Breast epithelium (tissue), 4 donors: ENCODE measurements around the gene TKT. TPM values are rescaled to one million over a fixed set of nuclear protein-coding genes. Genes with fewer than 3 reads are reported as not detected.
"Not testable (repeated sequence)": the region's sequence is repeated elsewhere in the genome, so short reads cannot be mapped to it uniquely, and the experiment has no call there.

ENCODE experiments used
- DNase-seq, 2 donors: peaks; one replicate each; pipeline ENCODE4 v3.0.0-alpha.2; 2019; ENCODE audit warnings: low spot score in 2 of 2
- H3K27ac ChIP-seq, 2 donors: fragments of 200-600 bp; sonication (generic) in 1 of 2; one replicate each; pipeline ENCODE4 v1.5.1; 2016 to 2019; ENCODE audit warnings: mild to moderate bottlenecking in 1 of 2
- H3K27me3 ChIP-seq, 2 donors: fragments of 200-600 bp; sonication (generic) in 1 of 2; one replicate each; pipeline versions ENCODE4 v1.5.1 to v1.6.0; 2017 to 2019; ENCODE audit warnings: control low read depth in 1 of 2, mild to moderate bottlenecking in 1 of 2
- H3K36me3 ChIP-seq: fragments of 200-600 bp; one replicate; pipeline ENCODE4 v1.5.1; 2019
- H3K4me1 ChIP-seq, 2 donors: fragments of 200-600 bp; sonication (generic); one replicate each; pipeline ENCODE4 v1.5.1; 2016 to 2019; ENCODE audit warnings: control low read depth in 1 of 2
- H3K4me3 ChIP-seq, 3 donors: fragments of 200-600 bp; sonication (generic); 1 replicate in 2 of 3; 2 replicates in 1 of 3; pipeline ENCODE4 v1.5.1; 2016 to 2019; ENCODE audit warnings: mild to moderate bottlenecking in 3 of 3, moderate library complexity in 2 of 3
- H3K9me3 ChIP-seq, 2 donors: fragments of 200-600 bp; sonication (generic) in 1 of 2; one replicate each; pipeline ENCODE4 v1.5.1; 2016 to 2019; ENCODE audit warnings: control low read depth in 1 of 2
- POLR2A ChIP-seq: fragments of 450-650 bp; IDR thresholded peaks from one replicate; pipeline ENCODE4 v1.6.1; 2016; ENCODE audit warnings: antibody characterized with exemption, mild to moderate bottlenecking, moderate library complexity
- POLR2AphosphoS5 ChIP-seq, 3 donors: sonication (generic); formaldehyde crosslinking; IDR thresholded peaks; one replicate each; pipeline ENCODE4 v1.6.1; 2017; ENCODE audit warnings: antibody characterized with exemption in 3 of 3
- intact Hi-C: fragments of 100-400 bp; cut with DNase I; formaldehyde crosslinking; loops from one replicate; pipeline ENCODE4 v1.15.1; 2023; ENCODE audit warnings: low total_unique reads
- total RNA-seq, 3 donors: library from RNA; depleted of rRNA; stranded (reverse); fragments of >200 nt; gene quantifications; one replicate each; pipeline ENCODE4 v1.1.0, GENCODE V29; 2016
- TF ChIP-seq, protein P1 (sequence below), 3 donors: fragments of 450-650 bp; IDR thresholded peaks; one replicate each; pipeline ENCODE4 v1.5.1; 2016 to 2017; ENCODE audit warnings: antibody characterized with exemption in 3 of 3, mild to moderate bottlenecking in 3 of 3, moderate library complexity in 3 of 3

Gene TKT, protein sequence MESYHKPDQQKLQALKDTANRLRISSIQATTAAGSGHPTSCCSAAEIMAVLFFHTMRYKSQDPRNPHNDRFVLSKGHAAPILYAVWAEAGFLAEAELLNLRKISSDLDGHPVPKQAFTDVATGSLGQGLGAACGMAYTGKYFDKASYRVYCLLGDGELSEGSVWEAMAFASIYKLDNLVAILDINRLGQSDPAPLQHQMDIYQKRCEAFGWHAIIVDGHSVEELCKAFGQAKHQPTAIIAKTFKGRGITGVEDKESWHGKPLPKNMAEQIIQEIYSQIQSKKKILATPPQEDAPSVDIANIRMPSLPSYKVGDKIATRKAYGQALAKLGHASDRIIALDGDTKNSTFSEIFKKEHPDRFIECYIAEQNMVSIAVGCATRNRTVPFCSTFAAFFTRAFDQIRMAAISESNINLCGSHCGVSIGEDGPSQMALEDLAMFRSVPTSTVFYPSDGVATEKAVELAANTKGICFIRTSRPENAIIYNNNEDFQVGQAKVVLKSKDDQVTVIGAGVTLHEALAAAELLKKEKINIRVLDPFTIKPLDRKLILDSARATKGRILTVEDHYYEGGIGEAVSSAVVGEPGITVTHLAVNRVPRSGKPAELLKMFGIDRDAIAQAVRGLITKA
- 100 to 1,000 TPM; 130 to 273 (median 131) TPM for total RNA-seq

- TF ChIP-seq POLR2AphosphoS5 (IDR thresholded peaks at IDR 0.05), result peak in 2 of 3 donors; percentile 7 to 25
- TF ChIP-seq POLR2A, result no peak
- Histone ChIP-seq H3K36me3 (no peaks in the 10 kb centered on the region), H3K9me3 (no peaks in the 10 kb centered on the region), H3K27me3 (no peaks in the 10 kb centered on the region), H3K27ac (peak within 1 kb of the TSS; percentile 73 to 86), H3K4me1 (peaks cover 0 to 18% of the 10 kb centered on the region in 2 donors), H3K4me3 (peak within 1 kb of the TSS; percentile 85 to 99 (median 91))
- DNase-seq, result peak; percentile 57 to 71
- intact Hi-C loops, result no loop called here
These were observed at the start of gene TKT for GRCh38 chr3:53255775-53256703. Gene TKT, minus strand, starts transcription at chr3:53256022. Its CDS starts 80 bp downstream, at chr3:53255942.

- intact Hi-C loops, result loop anchor here (10.0 kb wide), 1 partner anchor 421 kb away; no protein-coding TSS in a partner anchor
- Histone ChIP-seq H3K9me3 (no peaks in the 10 kb centered on the region), H3K27me3 (no peaks in the 10 kb centered on the region), H3K4me3 (no peak overlapping the region), H3K4me1 (no peaks in the 10 kb centered on the region), H3K27ac (no peak overlapping the region), H3K36me3 (peaks cover 3% of the 10 kb centered on the region)
- no peak for DNase-seq
- TF ChIP-seq POLR2A, result no peak
- no peak for TF ChIP-seq POLR2AphosphoS5 (IDR thresholded peaks at IDR 0.05)
- TF ChIP-seq, protein P1, sequence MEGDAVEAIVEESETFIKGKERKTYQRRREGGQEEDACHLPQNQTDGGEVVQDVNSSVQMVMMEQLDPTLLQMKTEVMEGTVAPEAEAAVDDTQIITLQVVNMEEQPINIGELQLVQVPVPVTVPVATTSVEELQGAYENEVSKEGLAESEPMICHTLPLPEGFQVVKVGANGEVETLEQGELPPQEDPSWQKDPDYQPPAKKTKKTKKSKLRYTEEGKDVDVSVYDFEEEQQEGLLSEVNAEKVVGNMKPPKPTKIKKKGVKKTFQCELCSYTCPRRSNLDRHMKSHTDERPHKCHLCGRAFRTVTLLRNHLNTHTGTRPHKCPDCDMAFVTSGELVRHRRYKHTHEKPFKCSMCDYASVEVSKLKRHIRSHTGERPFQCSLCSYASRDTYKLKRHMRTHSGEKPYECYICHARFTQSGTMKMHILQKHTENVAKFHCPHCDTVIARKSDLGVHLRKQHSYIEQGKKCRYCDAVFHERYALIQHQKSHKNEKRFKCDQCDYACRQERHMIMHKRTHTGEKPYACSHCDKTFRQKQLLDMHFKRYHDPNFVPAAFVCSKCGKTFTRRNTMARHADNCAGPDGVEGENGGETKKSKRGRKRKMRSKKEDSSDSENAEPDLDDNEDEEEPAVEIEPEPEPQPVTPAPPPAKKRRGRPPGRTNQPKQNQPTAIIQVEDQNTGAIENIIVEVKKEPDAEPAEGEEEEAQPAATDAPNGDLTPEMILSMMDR (IDR thresholded peaks at IDR 0.05), result no peak
These were observed 48.1 kb upstream of the TKT start for GRCh38 chr3:53303957-53304356.

- Histone ChIP-seq H3K36me3 (peaks cover 3% of the 10 kb centered on the region), H3K4me1 (no peaks in the 10 kb centered on the region), H3K27me3 (no peaks in the 10 kb centered on the region), H3K27ac (no peak overlapping the region), H3K9me3 (no peaks in the 10 kb centered on the region), H3K4me3 (no peak overlapping the region)
- DNase-seq, result no peak
- intact Hi-C loops, result loop anchor here (10.0 kb wide), 1 partner anchor 421 kb away; no protein-coding TSS in a partner anchor
- TF ChIP-seq POLR2A, result no peak
- TF ChIP-seq, protein P1 (IDR thresholded peaks at IDR 0.05), result no peak
- no peak for TF ChIP-seq POLR2AphosphoS5 (IDR thresholded peaks at IDR 0.05)
These were observed 47.7 kb upstream of the TKT start for GRCh38 chr3:53303549-53303948.

DNA sequence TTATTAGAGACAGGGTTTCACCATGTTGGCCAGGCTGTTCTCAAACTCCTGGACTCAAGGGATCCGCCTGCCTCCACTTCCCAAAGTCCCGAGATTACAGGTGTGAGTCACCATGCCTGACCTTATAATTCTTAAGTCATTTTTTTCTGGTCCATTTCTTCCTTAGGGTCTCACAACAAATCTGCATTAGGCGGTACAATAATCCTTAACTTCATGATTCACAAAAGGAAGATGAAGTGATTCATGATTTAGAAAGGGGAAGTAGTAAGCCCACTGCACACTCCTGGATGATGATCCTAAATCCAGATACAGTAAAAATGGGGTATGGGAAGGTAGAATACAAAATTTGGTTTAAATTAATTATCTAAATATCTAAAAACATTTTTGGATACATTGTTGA is 45.0 kb upstream of the TKT start:
- no peaks in the 10 kb centered on the region for H3K4me1 ChIP-seq
- H3K36me3 ChIP-seq, result peaks cover 3% of the 10 kb centered on the region
- no peak overlapping the region for H3K4me3 ChIP-seq
- no peaks in the 10 kb centered on the region for H3K27me3 ChIP-seq
- H3K27ac ChIP-seq, result no peak overlapping the region
- H3K9me3 ChIP-seq, result no peaks in the 10 kb centered on the region
- DNase-seq, result no peak
- intact Hi-C loops, result loop anchor here (10.0 kb wide), 1 partner anchor 424 kb away; no protein-coding TSS in a partner anchor
- TF ChIP-seq POLR2A, result no peak
- TF ChIP-seq, protein P1 (IDR thresholded peaks at IDR 0.05), result no peak
- TF ChIP-seq POLR2AphosphoS5 (IDR thresholded peaks at IDR 0.05), result no peak

DNA sequence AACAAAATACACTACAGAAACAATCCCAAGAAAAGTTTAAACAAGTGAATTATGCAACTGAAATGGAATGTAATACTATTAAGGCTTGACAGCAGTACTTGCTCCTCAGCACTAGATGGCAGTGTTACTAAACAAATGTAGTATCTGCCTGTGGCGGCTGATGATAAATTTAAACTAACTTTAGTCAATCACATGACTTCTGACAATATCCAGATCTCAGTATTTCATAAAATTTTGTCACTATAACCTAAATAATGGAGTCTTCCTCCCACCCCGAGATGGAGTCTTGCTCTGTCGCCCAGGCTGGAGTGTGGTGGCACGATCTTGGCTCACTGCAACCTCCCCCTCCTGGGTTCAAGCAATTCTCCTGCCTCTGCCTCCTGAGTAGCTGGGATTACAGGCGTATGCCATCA is 43.8 kb upstream of the TKT start:
- intact Hi-C loops, result loop anchor here (10.0 kb wide), 1 partner anchor 425 kb away; no protein-coding TSS in a partner anchor
- H3K9me3 ChIP-seq, H3K36me3 ChIP-seq, H3K4me1 ChIP-seq, H3K4me3 ChIP-seq, DNase-seq, H3K27me3 ChIP-seq: not testable (repeated sequence)
- peak overlapping the region in 1 of 2 donors; percentile 67 for H3K27ac ChIP-seq
- TF ChIP-seq, protein P1 (IDR thresholded peaks at IDR 0.05), result peak; percentile 42 to 86 (median 84)
